Stimulated activated CD8-positive, alpha-beta memory T cell treated with anti-CD3 and anti-CD28 coated beads, Interleukin-4, amount 100 ng/mL, for 24 hours (primary cell): ENCODE data around the gene FHAD1.
"Not testable (repeated sequence)": the region's sequence is repeated elsewhere in the genome, so short reads cannot be mapped to it uniquely, and the experiment has no call there.

Experiments
- DNase-seq: peaks from one replicate; pipeline ENCODE4 v3.0.0-alpha.2; 2020; ENCODE audit warnings: low read depth

The FHAD1 gene

DNA sequence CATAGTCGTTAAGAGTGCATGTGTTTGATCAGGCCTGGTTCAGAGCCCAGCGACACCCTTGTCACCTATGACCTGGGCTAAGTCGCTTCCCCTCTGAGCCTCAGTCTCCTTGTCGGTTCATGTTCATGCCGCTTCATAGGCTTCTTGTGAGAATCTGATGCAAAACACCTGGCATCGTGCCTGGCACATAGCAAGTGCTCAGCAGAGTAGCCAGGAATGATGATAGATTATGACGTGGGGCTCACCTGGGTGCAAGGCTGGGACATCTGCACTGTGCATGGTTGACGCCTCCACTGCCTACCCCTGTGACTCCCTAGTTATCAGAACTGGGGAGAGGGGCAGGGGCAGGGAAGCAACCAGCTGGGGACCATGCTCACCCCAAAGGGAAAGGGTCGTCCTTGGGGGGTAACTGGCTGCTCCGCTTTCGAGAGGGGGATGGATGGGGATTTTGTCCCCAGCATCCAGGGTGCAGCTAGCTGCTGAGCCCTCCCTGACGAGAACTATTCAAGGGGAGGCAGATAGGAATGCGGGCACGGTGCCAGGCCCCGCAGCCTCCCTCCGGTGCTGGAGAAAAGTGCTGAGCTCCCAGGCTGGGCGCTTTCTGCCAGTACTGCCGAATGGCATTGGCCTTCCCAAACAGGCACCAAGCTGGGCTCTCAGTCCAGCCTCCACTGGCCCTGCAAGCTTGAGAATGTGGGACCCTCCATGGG is 171.9 kb downstream of the FHAD1 start:
- DNase-seq = no peak

GRCh38 chr1:15420853-15421465 is 173.9 kb downstream of the FHAD1 start:
- DNase-seq = no peak

DNA sequence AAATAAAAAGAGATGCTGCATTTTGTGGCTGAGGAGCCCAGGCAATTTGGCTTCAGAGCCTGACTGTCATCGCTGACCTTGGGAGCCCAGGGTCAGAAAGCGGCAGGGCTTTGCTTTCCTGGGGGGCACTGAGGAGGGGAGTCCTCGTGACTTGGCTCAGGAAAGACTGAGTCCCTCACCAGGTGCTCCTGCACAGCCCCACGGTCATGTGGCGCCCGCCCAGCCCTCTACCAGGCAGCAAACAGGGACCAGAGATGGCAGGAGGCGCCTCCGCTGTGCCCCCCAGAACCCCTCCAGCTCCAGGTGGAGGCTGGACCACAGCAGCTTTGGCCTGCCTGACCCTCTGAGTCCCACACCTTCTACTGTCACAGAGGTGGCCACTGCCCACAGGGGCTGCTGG is 175.8 kb downstream of the FHAD1 start:
- no peak for DNase-seq

DNA sequence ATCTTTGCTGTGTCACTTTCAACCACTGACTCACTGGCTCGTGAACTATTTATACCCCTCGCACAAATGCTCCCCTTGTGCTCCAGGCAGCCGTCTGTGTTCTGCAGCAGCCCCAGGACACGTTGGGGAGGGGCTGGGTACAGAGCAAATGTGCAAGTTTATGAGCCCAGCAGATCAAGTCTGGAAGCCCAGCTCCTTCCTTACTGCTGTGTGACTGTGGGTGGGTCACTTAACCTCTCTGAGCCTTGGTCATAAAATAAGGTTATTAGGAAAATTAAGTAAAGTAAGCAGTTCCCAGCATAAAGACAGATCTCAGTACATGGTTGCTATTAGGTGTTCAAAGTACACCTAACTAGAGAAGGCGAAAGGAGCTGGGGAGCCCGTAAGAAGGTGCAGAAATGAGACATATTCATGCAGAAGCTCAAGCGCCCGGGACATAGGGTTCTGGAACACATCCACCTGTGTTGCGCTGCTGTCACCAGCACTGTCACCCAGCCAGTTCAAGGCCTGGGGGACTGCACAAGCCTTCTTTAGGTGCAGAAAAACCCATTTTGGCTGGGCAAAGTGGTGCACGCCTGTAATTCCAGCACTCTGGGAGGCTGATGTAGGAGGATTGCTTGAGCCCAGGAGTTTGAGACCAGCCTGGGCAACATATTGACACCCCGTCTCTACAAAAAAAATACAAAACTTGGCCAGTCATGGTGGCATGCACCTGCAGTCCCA is 176.5 kb downstream of the FHAD1 start:
- no peak for DNase-seq

DNA sequence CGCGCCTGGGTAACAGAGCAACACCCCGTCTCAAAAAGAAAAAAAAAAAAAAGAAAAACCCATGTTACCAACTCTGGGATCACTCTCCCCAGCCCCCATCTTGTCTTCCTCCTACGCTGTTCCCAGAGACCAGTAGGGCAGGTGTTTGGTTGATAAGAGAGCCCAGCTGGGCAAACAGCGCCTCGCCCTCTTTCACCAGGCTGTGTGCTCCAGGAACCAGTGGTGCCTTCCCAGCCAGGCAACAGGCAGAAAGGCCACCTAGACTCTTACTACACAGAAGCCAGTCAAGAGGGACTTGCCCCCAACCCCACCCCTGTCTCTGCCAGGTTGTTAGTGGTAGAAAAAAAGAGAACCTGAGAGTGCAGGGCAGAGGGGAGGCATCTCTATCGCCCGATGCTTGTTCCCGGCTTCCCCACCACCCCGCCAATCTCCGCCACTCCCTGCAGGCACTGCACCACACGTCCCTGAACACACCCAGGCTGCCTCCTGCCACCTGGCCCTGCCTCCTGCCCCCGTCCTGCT is 177.2 kb downstream of the FHAD1 start:
- DNase-seq = no peak

DNA sequence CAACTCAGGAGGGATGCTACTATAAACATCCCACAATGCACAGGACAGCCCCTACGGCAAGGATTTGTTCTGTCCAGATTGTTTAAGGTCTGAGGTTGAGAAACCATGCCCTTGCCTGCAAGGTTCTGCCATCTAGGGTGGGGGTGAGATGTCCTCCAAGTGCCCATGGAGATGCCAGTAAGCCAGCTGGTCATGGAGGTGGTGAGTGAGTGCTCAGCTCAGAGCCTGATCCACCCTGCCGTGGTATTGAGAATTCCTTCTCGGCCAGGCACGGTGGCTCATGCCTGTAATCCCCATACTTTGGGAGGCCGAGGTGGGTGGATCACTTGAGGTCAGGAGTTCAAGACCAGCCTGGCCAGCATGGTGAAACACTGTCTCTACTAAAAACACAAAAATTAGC is 178.0 kb downstream of the FHAD1 start:
- no peak for DNase-seq

DNA sequence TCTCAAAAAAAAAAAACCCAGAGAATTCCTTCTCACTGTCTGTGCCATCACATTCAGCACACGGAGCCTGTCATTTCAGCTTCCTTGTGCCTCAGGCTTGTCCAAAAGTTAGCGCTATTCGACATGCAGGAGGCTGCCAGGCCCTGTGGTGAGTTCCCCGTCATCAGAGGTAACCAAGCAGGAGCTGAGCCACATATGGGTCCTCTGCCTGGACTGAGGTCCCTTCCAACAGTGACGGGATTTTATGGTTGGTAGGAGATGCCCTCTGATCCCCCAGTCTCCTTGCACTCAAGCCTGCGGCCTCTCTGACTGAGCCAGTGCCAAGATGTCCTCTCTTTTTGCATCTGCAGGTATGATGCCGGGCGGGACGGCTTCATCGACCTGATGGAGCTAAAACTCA is 178.5 kb downstream of the FHAD1 start:
- DNase-seq = no peak

DNA sequence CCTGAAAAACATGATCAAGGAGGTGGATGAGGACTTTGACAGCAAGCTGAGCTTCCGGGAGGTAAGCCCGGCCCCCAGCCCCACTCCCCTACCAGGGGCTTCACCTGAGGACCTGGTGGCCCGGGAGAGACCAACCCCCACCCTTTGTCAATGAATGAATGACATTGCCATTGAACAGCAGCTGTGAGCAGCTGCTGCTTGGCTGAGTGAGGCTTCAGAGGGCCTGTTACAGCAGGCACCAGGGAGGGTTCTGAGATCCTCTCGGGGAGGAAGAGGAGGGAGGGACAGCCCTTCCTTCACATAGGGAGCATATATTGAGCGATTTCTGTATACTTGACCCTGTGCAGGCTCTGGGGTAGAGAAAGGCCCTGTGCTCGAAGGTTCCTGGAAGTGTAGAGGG is 178.9 kb downstream of the FHAD1 start:
- DNase-seq = no peak

DNA sequence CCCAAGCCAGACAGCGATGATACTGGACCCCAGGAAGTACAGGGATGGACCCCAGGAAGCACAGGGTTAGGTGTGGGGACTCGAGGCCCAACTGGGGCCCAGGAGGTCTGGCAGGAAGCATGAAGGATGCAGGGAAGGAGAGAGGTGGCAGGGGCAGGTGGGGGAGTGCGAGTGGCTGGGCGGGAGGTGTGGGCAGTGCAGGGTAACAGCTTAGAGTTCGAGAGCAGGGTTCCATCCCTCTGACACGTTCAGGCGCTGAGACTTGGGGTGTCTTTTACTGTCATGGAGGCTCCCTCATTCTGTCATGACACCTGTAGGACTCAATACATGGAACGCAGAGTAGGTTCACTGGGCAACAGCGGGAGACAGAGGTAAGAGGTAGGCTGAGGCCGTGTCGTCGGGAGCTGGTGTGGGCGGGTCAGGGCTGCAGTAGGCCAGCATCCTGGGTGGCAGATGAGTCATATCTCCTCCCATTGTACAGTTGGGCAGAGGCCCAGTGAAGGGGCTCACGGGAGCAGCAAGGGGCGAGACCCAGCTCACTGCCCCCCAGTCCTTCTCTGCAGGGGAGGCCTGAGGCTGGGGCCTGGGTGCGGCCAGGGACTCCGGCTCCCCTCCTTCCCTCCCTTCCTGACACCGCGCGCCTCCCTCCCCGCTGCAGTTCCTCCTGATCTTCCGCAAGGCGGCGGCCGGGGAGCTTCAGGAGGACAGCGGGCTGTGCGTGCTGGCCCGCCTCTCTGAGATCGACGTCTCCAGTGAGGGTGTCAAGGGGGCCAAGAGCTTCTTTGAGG is 179.7 kb downstream of the FHAD1 start:
- DNase-seq = no peak

DNA sequence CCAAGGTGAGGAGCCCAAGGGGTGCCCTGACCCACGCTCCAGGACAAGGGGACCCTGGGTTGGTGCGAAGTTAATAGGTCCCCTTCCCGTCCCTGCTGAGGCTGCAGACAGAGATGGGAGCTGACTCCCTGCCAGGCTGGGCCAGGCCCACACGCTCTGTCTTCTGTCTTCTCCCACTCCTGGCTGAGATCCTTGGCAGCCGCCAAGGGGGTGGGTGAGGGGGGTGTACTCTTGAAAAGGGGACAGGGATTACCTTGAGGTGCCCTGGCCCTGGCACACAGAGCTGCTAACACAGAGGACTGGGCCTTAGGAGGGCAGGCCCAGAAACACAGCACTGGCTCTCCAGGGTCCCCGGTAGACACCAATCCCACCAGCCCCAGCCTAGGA is 180.2 kb downstream of the FHAD1 start:
- no peak for DNase-seq

DNA sequence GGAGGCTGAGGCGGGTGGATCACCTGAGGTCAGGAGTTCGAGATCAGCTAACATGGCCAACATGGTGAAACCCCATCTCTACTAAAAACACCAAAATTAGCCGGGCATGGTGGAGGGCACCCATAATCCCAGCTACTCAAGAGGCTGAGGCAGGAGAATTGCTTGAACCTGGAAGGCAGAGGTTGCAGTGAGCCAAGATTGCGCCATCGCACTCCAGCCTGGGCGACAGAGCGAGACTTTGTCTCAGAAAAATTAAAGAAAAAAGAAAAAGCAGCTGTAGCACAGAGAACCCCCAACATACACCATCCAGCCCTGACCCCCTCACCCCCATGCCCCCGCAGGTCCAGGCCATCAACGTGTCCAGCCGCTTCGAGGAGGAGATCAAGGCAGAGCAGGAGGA is 181.2 kb downstream of the FHAD1 start:
- DNase-seq = not testable (repeated sequence)

GRCh38 chr1:15428815-15429435 is 181.9 kb downstream of the FHAD1 start:
- DNase-seq = no peak

GRCh38 chr1:15429701-15430149 is 182.7 kb downstream of the FHAD1 start:
- DNase-seq = no peak

DNA sequence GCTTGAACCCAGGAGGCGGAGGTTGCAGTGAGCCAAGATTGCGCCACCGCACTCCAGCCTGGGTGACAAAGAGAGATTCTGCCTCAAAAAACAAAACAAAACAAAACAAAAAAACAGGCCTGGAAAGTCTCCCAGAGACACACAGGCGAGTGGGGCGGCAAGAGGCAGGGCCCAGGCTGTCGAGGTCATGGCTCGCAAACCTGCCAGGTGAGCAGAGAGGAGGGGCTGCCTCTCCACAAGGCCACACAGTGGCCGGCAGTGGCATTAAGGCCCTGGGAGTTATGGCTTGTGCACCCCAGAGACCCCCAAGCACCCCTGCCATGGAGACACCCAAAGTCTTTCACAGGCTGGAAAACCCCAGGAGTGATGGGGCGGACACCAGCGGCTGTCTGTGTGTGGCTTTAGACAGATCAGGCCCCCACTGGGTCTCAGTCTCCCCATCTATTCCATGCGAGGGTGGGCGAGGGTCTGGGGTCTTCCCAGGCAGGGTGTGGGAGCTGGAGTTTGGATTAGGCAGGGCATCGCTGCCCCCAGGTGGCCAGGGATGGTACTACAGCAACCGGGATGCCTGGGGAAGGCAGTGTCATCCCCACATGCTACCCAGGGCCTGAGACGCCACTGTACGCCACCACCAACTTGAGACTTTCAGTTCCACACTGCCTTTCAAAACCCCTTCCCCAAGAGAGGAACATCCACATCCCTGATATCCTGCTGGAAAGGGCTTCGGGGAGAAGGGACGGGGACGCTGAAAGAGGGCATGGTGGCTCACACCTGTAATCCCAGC is 184.0 kb downstream of the FHAD1 start:
- peak; percentile 62 for DNase-seq

DNA sequence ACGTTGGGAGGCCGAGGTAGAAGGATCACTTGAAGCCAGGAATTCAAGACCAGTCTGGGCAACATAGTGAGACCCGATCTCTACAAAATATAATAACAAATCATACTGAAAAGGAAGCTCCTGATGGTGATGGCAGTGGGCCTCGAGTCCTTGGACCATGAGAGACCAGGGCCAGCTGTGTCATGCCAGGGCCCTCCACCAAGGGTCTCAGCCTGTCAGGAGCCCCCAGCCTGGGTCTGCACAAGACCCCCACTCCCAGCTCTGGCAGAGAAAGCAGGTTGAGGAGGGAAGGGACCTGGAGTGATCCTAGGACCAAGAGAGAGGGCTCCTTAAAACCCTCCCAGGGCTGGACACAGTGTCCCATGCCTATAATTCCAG is 184.5 kb downstream of the FHAD1 start:
- no peak for DNase-seq

DNA sequence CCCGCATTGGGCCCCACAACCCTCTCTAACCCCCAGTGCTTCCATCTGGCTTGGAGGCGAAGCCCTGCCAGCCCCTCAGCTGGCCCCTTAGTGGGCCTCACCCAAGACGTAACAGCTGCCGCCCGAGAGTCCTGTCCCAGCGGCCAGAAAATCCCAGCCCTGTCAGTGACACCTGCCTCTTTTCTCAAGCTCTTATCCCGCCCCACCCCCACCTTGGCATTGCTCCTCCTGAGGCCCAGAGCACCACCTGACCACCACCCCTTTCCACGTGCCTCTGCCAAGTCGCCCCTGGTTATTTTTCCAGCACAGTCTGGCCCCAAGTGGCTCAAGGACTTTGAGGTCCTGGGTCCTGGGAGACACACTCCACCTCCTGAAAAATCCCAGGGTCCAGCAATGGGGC is 185.3 kb downstream of the FHAD1 start:
- DNase-seq = no peak

- no peak for DNase-seq
Measured at GRCh38 chr1:15433471-15433870, 186.4 kb downstream of the FHAD1 start.

GRCh38 chr1:15434739-15435138 is 187.7 kb downstream of the FHAD1 start:
- not testable (repeated sequence) for DNase-seq

GRCh38 chr1:15435239-15436077 is 188.4 kb downstream of the FHAD1 start:
- no peak for DNase-seq

DNA sequence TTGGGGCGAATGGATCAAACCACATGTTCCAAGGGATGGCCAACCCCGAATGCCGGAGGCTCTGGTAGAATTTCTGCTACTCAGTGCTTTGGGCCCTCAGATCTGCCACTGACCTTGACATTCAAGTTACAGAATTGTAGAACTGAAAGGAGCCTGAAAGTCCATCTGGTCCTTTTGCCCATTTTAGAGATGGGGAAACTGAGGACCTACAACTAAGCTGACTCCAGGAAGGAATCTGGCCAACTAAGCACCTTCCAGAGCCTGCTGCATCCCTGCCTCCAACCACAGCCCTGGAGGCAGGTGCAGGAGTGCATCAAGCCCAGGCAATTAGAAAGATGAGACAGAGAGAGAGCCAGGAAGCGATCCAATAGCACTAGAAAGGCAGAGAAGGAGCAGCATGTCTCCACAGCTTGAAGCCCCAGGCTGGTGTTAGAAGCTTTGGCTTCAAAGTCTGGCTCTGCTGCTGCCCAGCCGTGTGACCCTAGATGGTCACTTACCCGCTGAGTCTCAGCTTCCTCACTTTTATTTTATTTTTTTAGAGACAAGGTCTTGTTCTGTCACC is 189.9 kb downstream of the FHAD1 start:
- DNase-seq = no peak
